HG02938 (cell line): ENCODE results near the gene AVP.

Experiments used
- ATAC-seq: cut with Tn5 transposase; IDR thresholded peaks from one replicate; pipeline ENCODE4 v1.9.1; 2021; ENCODE audit warnings: mild to moderate bottlenecking, moderate library complexity; ENCODE audit not compliant: unreplicated experiment

The AVP gene

GRCh38 chr20:3051385-3052019 is 33.0 kb downstream of the AVP start:
- ATAC-seq, result no peak

GRCh38 chr20:3047486-3048419 is 36.8 kb downstream of the AVP start:
- no peak for ATAC-seq

DNA sequence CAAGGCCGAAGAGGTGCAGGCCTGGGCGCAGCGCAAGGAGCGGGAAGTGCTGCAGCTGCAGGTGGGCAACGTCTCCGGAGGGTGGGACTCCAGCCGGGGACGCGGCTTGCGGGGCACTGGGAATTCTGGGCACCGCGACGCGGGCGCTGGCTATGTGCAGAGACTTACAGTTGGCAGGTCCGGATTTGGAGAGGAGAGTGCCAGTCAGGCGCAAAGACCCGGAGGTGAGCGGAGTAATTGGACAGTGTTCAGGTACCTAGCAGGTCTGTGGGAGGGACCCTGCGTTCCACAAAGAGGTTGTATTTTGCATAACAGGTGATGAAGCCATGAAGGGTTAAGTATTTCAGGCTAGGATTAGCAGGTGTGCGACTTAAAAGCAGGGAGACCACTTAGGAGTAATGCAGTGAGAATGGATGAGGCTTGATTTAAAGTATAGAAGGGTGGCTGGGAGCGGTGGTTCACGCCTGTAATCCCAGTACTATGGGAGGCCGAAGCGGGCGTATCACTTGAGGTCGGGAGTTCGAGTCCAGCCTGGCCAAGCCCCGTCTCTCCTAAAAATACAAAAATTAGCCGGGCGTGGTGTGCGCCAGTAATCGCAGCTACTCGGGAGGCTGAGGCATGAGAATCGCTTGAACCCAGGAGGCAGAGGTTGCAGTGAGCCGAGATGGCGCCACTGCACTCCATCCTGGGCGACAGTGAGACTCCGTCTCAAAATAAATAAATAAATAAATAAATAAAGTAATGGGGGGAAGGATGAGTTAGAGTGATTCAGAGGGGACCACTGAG is 37.7 kb downstream of the AVP start:
- peak; percentile 2 for ATAC-seq

DNA sequence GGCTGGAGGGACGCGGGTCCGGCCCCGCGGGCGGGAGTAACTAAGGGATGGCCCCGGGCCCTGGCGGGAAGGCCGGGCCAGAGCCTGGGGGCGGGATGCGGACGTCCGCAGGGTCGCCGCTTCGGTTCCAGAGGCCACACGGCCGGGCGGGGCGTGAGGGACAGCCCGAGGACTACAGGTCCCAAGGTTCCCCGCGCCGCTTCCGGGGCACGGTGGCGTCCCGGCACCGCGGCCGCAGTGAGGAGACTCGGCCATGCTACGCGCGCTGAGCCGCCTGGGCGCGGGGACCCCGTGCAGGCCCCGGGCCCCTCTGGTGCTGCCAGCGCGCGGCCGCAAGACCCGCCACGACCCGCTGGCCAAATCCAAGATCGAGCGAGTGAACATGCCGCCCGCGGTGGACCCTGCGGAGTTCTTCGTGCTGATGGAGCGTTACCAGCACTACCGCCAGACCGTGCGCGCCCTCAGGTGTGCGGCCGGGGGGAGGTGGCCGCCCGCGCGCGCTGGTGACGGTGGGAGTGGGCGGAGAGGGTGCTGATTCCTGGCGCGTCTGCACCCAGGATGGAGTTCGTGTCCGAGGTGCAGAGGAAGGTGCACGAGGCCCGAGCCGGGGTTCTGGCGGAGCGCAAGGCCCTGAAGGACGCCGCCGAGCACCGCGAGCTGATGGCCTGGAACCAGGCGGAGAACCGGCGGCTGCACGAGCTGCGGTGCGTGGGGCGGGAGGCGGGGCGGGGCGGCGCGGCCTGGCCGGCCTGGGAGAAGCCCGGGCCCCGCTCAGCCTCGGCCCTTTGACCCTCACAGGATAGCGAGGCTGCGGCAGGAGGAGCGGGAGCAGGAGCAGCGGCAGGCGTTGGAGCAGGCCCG is 38.5 kb downstream of the AVP start, which contains the start of gene MRPS26:
TSS of gene MRPS26 (plus strand) at position 237 of the 861 bp plus-strand sequence. CDS start at position 254, 17 bp downstream.
- peak; percentile 77 for ATAC-seq

GRCh38 chr20:3045042-3045815 is 39.3 kb downstream of the AVP start:
- peak; percentile 46 for ATAC-seq

DNA sequence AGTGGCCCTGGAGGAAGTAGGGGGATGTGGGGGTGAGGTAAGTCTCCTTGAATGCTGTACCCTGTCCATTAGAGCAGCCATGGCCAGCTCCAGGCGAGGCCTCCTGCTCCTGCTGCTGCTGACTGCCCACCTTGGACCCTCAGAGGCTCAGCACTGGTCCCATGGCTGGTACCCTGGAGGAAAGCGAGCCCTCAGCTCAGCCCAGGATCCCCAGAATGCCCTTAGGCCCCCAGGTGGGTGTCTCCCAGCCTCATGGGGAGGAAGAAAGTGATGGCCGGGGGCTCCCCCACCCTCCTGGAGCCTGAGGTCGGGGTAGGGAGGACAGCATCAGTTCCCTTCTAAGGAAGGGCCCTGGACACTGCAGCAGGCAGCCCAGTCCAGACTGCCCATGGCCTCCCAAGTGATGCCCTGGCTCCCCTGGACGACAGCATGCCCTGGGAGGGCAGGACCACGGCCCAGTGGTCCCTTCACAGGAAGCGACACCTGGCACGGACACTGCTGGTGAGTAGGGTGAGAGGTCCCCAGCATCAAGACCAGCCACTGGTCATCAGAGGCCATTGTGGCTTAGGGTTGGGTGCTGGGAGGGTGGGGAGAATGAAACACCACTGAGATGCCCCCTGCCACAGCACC is 40.1 kb downstream of the AVP start:
- ATAC-seq, result no peak

DNA sequence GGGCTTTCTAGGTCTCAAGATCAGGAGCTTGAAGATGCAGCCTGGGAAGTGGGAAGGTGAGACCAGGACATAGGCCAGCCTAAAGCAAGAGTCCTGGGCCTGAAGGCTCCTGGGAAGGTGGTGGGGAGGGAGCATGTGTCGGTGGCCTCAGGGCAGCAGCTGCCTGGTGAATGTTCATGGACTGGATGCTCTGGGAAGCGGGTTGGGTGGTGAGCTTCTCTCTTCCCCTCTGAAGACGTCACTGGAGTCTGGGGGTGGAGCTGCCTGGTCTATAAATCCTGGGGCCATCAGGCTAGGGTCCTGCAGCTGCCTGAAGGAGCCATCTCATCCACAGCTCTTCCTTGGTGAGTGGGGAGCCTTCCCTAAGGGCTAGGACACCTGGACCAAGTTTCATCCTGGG is 41.2 kb downstream of the AVP start, which contains the start of gene GNRH2:
TSS of gene GNRH2 (plus strand) at position 301 of the 400 bp plus-strand sequence. CDS start 793 bp downstream, outside the sequence.
- no peak for ATAC-seq

DNA sequence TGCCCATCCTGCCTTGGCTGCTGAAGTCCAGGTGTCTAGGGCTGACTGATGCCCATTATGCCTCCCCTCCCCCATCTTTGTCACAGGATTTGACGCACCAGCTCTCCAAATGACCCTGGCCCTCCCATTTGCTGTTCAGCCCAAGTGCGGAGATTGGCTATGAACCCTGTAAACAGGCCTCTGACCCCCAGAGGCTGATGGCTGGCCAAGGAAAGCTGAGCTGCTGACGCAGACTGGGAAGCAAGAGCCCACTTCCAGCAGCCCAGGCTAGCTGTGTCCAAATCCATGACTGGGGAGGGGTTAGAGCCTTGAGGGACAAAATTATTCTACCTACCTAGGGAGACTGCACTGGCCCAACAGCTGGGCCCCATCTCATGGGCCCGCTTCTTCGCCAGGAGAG is 41.9 kb downstream of the AVP start:
- no peak for ATAC-seq

DNA sequence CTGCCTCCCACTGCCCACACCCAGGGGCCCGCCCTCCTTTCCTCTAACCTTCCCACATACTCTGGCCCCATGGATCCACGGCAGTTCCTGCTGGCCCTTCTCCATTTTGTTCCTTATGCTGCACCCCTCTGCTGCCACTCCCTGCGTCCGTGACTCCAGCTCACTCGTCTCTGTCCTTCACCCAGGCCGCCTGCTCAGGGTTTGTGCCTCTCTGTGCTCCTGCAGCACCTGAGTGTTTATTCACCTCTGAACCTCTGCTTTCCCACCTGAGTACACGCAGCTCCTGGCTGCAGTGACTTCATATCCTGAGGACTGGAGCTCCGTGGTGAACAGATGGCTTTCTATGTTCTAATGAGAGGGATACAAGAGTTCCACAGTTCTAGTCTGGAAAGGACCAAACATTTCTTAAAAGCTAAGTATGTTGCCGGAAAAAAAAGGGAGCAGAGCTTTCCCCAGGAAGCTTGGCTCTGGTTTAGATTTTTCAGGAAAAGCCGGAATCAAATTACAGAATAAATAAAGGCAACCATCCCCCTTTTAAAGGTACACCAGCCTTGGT is 42.6 kb downstream of the AVP start:
- no peak for ATAC-seq

- ATAC-seq, result no peak
These were observed 44.4 kb downstream of the AVP start for GRCh38 chr20:3040086-3040485.

DNA sequence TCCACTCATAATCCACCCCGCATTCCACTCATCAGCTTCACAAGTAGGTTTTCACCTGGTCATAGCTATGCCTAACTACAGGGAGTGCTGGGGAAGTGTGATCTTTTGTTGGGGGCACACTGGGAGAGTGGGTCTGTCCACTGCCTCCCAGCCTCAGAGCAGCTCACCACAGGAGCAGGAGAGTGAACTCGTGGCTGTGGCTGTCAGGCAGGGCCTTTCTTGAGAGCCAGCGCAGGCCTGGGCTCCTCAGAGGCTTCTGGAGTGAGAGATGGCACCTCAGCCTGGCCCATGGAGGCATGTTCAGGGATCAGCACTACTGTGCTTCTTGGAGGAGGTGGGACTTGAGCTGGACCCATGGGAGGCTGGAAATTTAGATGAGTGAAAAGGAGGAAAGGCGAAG is 45.1 kb downstream of the AVP start:
- no peak for ATAC-seq

GRCh38 chr20:3038454-3038853 is 46.1 kb downstream of the AVP start:
- no peak for ATAC-seq

DNA sequence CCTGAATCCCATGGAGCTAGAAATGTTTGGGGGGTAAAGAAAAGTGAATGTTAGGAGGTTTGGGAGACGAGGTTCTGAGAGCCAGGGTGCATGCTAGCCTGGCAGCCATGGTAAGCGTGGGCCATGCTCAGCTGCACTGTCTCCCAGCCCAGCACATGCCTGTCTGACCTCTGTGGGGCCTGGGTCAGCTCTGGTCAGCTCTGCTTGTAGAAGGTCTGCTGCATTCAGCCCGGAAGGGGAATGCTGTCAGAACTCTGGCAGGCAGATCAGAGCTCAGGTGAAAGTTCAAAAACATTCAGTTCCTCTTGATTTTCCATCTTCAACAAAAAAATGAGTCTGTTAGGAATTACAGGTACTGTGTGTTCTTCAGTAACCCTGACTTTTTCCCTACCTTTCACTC is 46.9 kb downstream of the AVP start:
- ATAC-seq, result no peak

DNA sequence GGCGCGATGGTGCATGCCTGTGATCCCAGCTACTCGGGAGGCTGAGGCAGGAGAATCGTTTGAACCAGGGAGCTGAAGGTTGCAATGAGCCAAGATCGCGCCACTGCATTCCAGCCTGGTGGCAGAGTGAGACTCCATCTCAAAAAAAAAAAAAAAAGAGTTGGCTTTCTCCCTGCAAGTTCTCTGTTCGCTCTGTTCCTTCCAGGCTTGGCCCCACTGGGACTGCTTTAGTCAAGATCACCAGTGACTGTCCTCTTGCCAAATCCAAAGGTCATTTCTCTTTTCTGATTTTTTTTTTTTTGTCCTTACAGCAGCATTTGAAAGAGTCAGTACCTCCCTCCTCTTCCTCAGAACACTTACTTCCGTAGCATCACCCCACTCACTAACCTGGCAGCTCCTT is 51.9 kb downstream of the AVP start:
- no peak for ATAC-seq
